Endothelial cell of umbilical vein (primary cell): ENCODE results near the gene ICAM3.

ENCODE experiments used
- EZH2 ChIP-seq: IDR thresholded peaks from 2 replicates; pipeline ENCODE4 v1.6.1; 2012; ENCODE audit warnings: borderline replicate concordance, low read depth, mild to moderate bottlenecking, moderate library complexity, low read length, inconsistent platforms; ENCODE audit not compliant: severe bottlenecking
- POLR2A ChIP-seq: IDR thresholded peaks from 2 replicates; pipeline ENCODE4 v1.6.1; 2012; ENCODE audit warnings: low read depth, mild to moderate bottlenecking, control low read depth, low read length
- TF ChIP-seq, protein P1 (sequence below), 2 donors: IDR thresholded peaks; 1 replicate in 1 of 2; 2 replicates in 1 of 2; pipeline ENCODE4 v1.5.1; 2011; ENCODE audit warnings: low read length in 2 of 2, mild to moderate bottlenecking in 2 of 2, moderate library complexity in 2 of 2, control low read depth in 1 of 2, inconsistent platforms in 1 of 2, low read depth in 1 of 2; ENCODE audit not compliant: insufficient read depth in 1 of 2; ENCODE audit errors: extremely low read depth in 1 of 2
- TF ChIP-seq, protein P2 (sequence below): IDR thresholded peaks from 2 replicates; pipeline ENCODE4 v1.6.1; 2011; ENCODE audit not compliant: insufficient read depth, insufficient read length

DNA sequence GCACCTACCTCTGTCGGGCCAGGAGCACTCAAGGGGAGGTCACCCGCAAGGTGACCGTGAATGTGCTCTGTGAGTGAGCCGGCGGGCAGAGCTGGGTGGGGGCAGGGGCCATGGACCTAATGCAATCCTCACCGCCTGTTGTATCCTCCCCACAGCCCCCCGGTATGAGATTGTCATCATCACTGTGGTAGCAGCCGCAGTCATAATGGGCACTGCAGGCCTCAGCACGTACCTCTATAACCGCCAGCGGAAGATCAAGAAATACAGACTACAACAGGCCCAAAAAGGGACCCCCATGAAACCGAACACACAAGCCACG is 54.5 kb downstream of the ICAM3 start:
- TF ChIP-seq, protein P1, sequence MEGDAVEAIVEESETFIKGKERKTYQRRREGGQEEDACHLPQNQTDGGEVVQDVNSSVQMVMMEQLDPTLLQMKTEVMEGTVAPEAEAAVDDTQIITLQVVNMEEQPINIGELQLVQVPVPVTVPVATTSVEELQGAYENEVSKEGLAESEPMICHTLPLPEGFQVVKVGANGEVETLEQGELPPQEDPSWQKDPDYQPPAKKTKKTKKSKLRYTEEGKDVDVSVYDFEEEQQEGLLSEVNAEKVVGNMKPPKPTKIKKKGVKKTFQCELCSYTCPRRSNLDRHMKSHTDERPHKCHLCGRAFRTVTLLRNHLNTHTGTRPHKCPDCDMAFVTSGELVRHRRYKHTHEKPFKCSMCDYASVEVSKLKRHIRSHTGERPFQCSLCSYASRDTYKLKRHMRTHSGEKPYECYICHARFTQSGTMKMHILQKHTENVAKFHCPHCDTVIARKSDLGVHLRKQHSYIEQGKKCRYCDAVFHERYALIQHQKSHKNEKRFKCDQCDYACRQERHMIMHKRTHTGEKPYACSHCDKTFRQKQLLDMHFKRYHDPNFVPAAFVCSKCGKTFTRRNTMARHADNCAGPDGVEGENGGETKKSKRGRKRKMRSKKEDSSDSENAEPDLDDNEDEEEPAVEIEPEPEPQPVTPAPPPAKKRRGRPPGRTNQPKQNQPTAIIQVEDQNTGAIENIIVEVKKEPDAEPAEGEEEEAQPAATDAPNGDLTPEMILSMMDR (IDR thresholded peaks at IDR 0.05; ENCODE audit: extremely low read depth in 1 of 2, insufficient read depth in 1 of 2, low read depth in 1 of 2, low read length in 2 of 2) = no peak
- TF ChIP-seq, protein P2, sequence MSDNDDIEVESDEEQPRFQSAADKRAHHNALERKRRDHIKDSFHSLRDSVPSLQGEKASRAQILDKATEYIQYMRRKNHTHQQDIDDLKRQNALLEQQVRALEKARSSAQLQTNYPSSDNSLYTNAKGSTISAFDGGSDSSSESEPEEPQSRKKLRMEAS = no peak
- TF ChIP-seq POLR2A (no peak), EZH2 (no peak)
